Measurements from ENCODE around the gene CAMK2D. TPM values are rescaled to one million over a fixed set of nuclear protein-coding genes. Genes with fewer than 3 reads are reported as not detected.

Gene CAMK2D
- total RNA-seq, 4 donors from 2014 or later = 57.3 to 78.4 (median 61.8) TPM

- Histone ChIP-seq H3K4me3 (replicated peaks in 1 of 3) (no peak overlapping the region), H3K27me3 (no peaks in the 10 kb centered on the region), H3K9me3 (no peaks in the 10 kb centered on the region), H3K36me3 (no peaks in the 10 kb centered on the region), H3K4me1 (no peaks in the 10 kb centered on the region), H3K27ac (no peak overlapping the region)
- WGBS, 2 donors = 96 to 97% methylated on average over 2 of the region's 2 CpGs
- intact Hi-C loops (cut with DNase I) = no loop called here
- no peak for DNase-seq
- TF ChIP-seq POLR2A (IDR thresholded peaks at IDR 0.05) (no peak), CTCF (IDR thresholded peaks at IDR 0.05) (no peak)
Measured at GRCh38 chr4:113783289-113783688, 21.8 kb upstream of the CAMK2D start.

GRCh38 chr4:113781439-113782040 is 20.0 kb upstream of the CAMK2D start:
- no peak for DNase-seq
- H3K9me3 ChIP-seq = no peaks in the 10 kb centered on the region
- no peak overlapping the region for H3K4me3 ChIP-seq (replicated peaks in 1 of 3)
- no peaks in the 10 kb centered on the region for H3K27me3 ChIP-seq
- 9 to 12% methylated on average over 2 of the region's 2 CpGs for WGBS, 2 donors
- no peaks in the 10 kb centered on the region for H3K36me3 ChIP-seq
- H3K4me1 ChIP-seq = no peaks in the 10 kb centered on the region
- peak in 5 of 6 experiments; percentile 6 to 69 (median 45) for TF ChIP-seq CTCF (IDR thresholded peaks at IDR 0.05)
- TF ChIP-seq POLR2A (IDR thresholded peaks at IDR 0.05) = no peak
- intact Hi-C loops (cut with DNase I) = no loop called here
- H3K27ac ChIP-seq = no peak overlapping the region

- Histone ChIP-seq H3K27ac (no peak overlapping the region), H3K36me3 (no peaks in the 10 kb centered on the region), H3K27me3 (no peaks in the 10 kb centered on the region), H3K4me3 (replicated peaks in 1 of 3) (no peak overlapping the region), H3K4me1 (no peaks in the 10 kb centered on the region), H3K9me3 (no peaks in the 10 kb centered on the region)
- DNase-seq = no peak
- no peak for TF ChIP-seq POLR2A (IDR thresholded peaks at IDR 0.05)
- no peak for TF ChIP-seq CTCF (IDR thresholded peaks at IDR 0.05)
- intact Hi-C loops (cut with DNase I) = loop anchor here (10.0 kb wide), 1 partner anchor 382 kb away; no protein-coding TSS in a partner anchor
- 86 to 94% methylated on average over 11 of the region's 11 CpGs for whole genome bisulfite sequencing, 2 donors
Measured at GRCh38 chr4:113776679-113777078, 15.1 kb upstream of the CAMK2D start.

GRCh38 chr4:113776016-113776415 is 14.5 kb upstream of the CAMK2D start:
- intact Hi-C loops (cut with DNase I) = loop anchor here (10.0 kb wide), 1 partner anchor 381 kb away; no protein-coding TSS in a partner anchor
- no peak for DNase-seq
- 86 to 88% methylated on average over 4 of the region's 4 CpGs for WGBS, 2 donors
- no peaks in the 10 kb centered on the region for H3K27me3 ChIP-seq
- H3K4me3 ChIP-seq (replicated peaks in 1 of 3) = no peak overlapping the region
- no peaks in the 10 kb centered on the region for H3K36me3 ChIP-seq
- TF ChIP-seq POLR2A (IDR thresholded peaks at IDR 0.05) (no peak), CTCF (IDR thresholded peaks at IDR 0.05) (no peak)
- H3K9me3 ChIP-seq = no peaks in the 10 kb centered on the region
- H3K4me1 ChIP-seq = no peaks in the 10 kb centered on the region
- H3K27ac ChIP-seq = no peak overlapping the region

GRCh38 chr4:113773756-113774155 is 12.2 kb upstream of the CAMK2D start:
- 86 to 89% methylated on average over 3 of the region's 3 CpGs for WGBS, 2 donors
- H3K4me3 ChIP-seq (replicated peaks in 1 of 3) = no peak overlapping the region
- H3K9me3 ChIP-seq = no peaks in the 10 kb centered on the region
- TF ChIP-seq CTCF (IDR thresholded peaks at IDR 0.05) = no peak
- TF ChIP-seq POLR2A (IDR thresholded peaks at IDR 0.05) = no peak
- no peak overlapping the region for H3K27ac ChIP-seq
- H3K27me3 ChIP-seq = no peaks in the 10 kb centered on the region
- no peaks in the 10 kb centered on the region for H3K36me3 ChIP-seq
- no peak for DNase-seq
- H3K4me1 ChIP-seq = no peaks in the 10 kb centered on the region
- intact Hi-C loops (cut with DNase I) = loop anchor here (10.0 kb wide), 1 partner anchor 379 kb away; no protein-coding TSS in a partner anchor

Measured in thyroid gland (tissue), 4 donors.